ENCODE measurements around the gene FILIP1L. TPM values are rescaled to one million over a fixed set of nuclear protein-coding genes. Genes with fewer than 3 reads are reported as not detected.

The FILIP1L gene
- polyA plus RNA-seq, 1 of the 3 experiments (the other 2 are of a cell fraction): 26.8 TPM

GRCh38 chr3:99902091-99902490 lies 212.2 kb downstream of the FILIP1L start:
- H3K4me1 ChIP-seq (ENCODE audit: control insufficient read depth in 1 of 2, insufficient read depth in 2 of 2, low read depth in 1 of 2, low read length in 1 of 2): peaks cover 13 to 28% of the 10 kb centered on the region in 2 experiments
- H3K27me3 ChIP-seq (ENCODE audit: insufficient read depth): no peaks in the 10 kb centered on the region
- no peaks in the 10 kb centered on the region for H3K9me3 ChIP-seq
- no peak overlapping the region for H3K4me3 ChIP-seq (ENCODE audit: low read depth in 2 of 2, low read length in 1 of 2)
- CTCF ChIA-PET: no interaction called here
- 55% methylated on average over 1 of the region's 1 CpG for WGBS (ENCODE audit: low lambda C conversion rate)
- POLR2A ChIA-PET: no interaction called here
- no peak overlapping the region for H2AFZ ChIP-seq (ENCODE audit: low read depth)
- no peak for TF ChIP-seq NRF1 (IDR thresholded peaks at IDR 0.05; ENCODE audit: low read depth, low read length)
- TF ChIP-seq FOSL2 (IDR thresholded peaks at IDR 0.05; ENCODE audit: borderline replicate concordance, low read depth): no peak
- no peak for TF ChIP-seq CHD2 (IDR thresholded peaks at IDR 0.05; ENCODE audit: low read length, partially characterized antibody)
- TF ChIP-seq, protein P1, sequence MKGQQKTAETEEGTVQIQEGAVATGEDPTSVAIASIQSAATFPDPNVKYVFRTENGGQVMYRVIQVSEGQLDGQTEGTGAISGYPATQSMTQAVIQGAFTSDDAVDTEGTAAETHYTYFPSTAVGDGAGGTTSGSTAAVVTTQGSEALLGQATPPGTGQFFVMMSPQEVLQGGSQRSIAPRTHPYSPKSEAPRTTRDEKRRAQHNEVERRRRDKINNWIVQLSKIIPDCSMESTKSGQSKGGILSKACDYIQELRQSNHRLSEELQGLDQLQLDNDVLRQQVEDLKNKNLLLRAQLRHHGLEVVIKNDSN (IDR thresholded peaks at IDR 0.05; ENCODE audit: borderline replicate concordance, low read depth): no peak
- no peak for TF ChIP-seq TAF1 (IDR thresholded peaks at IDR 0.05; ENCODE audit: borderline replicate concordance, low read depth, low read length)
- TF ChIP-seq, protein P2, sequence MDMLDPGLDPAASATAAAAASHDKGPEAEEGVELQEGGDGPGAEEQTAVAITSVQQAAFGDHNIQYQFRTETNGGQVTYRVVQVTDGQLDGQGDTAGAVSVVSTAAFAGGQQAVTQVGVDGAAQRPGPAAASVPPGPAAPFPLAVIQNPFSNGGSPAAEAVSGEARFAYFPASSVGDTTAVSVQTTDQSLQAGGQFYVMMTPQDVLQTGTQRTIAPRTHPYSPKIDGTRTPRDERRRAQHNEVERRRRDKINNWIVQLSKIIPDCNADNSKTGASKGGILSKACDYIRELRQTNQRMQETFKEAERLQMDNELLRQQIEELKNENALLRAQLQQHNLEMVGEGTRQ (IDR thresholded peaks at IDR 0.05; ENCODE audit: borderline replicate concordance, low read depth, low read length): no peak
- no peak for TF ChIP-seq ELF1 (IDR thresholded peaks at IDR 0.05)
- TF ChIP-seq NFIC (IDR thresholded peaks at IDR 0.05; ENCODE audit: borderline replicate concordance): no peak
- TF ChIP-seq JUND (IDR thresholded peaks at IDR 0.05): no peak
- TF ChIP-seq, protein P3, sequence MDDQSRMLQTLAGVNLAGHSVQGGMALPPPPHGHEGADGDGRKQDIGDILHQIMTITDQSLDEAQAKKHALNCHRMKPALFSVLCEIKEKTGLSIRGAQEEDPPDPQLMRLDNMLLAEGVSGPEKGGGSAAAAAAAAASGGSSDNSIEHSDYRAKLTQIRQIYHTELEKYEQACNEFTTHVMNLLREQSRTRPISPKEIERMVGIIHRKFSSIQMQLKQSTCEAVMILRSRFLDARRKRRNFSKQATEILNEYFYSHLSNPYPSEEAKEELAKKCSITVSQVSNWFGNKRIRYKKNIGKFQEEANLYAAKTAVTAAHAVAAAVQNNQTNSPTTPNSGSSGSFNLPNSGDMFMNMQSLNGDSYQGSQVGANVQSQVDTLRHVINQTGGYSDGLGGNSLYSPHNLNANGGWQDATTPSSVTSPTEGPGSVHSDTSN (IDR thresholded peaks at IDR 0.05): no peak
- TF ChIP-seq EZH2phosphoT487 (IDR thresholded peaks at IDR 0.05; ENCODE audit: borderline replicate concordance, low read depth): no peak
- TF ChIP-seq MAX (IDR thresholded peaks at IDR 0.05; ENCODE audit: low read depth): no peak
- TF ChIP-seq, protein P4, sequence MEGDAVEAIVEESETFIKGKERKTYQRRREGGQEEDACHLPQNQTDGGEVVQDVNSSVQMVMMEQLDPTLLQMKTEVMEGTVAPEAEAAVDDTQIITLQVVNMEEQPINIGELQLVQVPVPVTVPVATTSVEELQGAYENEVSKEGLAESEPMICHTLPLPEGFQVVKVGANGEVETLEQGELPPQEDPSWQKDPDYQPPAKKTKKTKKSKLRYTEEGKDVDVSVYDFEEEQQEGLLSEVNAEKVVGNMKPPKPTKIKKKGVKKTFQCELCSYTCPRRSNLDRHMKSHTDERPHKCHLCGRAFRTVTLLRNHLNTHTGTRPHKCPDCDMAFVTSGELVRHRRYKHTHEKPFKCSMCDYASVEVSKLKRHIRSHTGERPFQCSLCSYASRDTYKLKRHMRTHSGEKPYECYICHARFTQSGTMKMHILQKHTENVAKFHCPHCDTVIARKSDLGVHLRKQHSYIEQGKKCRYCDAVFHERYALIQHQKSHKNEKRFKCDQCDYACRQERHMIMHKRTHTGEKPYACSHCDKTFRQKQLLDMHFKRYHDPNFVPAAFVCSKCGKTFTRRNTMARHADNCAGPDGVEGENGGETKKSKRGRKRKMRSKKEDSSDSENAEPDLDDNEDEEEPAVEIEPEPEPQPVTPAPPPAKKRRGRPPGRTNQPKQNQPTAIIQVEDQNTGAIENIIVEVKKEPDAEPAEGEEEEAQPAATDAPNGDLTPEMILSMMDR (IDR thresholded peaks at IDR 0.05): no peak
- TF ChIP-seq GATA2 (CRISPR knock-in tag; IDR thresholded peaks at IDR 0.05): no peak
- TF ChIP-seq TEAD4 (IDR thresholded peaks at IDR 0.05; ENCODE audit: borderline replicate concordance, insufficient read depth): no peak
- TF ChIP-seq ZBTB33 (IDR thresholded peaks at IDR 0.05; ENCODE audit: borderline replicate concordance, low read depth): no peak
- no peaks in the 10 kb centered on the region for H4K20me1 ChIP-seq (ENCODE audit: insufficient read depth)
- H3F3A ChIP-seq (replicated peaks; ENCODE audit: insufficient read depth): peaks cover 22% of the 10 kb centered on the region
- no peak for DNase-seq
- peaks cover 18% of the 10 kb centered on the region for H3K79me2 ChIP-seq (ENCODE audit: insufficient read depth)
- H3K27ac ChIP-seq (ENCODE audit: low read depth in 2 of 2, low read length in 1 of 2): peak overlapping the region; percentile 80 to 88; a peak in 3 of 4 replicates
- peak overlapping the region; percentile 60; the same call in 1 of the 2 replicates for H3K9ac ChIP-seq
- peak overlapping the region; percentile 52; the same call in 1 of the 2 replicates for H3K4me2 ChIP-seq
- no peaks in the 10 kb centered on the region for H3K9me2 ChIP-seq
- no peaks in the 10 kb centered on the region for H3K36me3 ChIP-seq (replicated peaks in 1 of 2; ENCODE audit: control insufficient read depth in 1 of 2, insufficient read depth in 2 of 2, low read length in 1 of 2)

All from SK-N-SH (cell line).